Stimulated activated CD4-positive, alpha-beta T cell treated with anti-CD3 and anti-CD28 coated beads, Interleukin-4, amount 100 ng/mL, for 48 hours (primary cell): ENCODE results near the gene REEP5.
"Not testable (repeated sequence)": the region's sequence is repeated elsewhere in the genome, so short reads cannot be mapped to it uniquely, and the experiment has no call there.

ENCODE experiments used
- DNase-seq, 2 donors: peaks; one replicate each; pipeline ENCODE4 v3.0.0-alpha.2; 2020; ENCODE audit warnings: low read depth in 2 of 2

Gene REEP5

GRCh38 chr5:112885001-112885400 lies 37.0 kb downstream of the REEP5 start:
- DNase-seq, result no peak

GRCh38 chr5:112883192-112883591 lies 38.8 kb downstream of the REEP5 start:
- DNase-seq, result no peak

- no peak for DNase-seq
Measured at GRCh38 chr5:112880219-112880964, 41.6 kb downstream of the REEP5 start.

- peak in 1 of 2 donors; percentile 29 for DNase-seq
Measured at GRCh38 chr5:112878760-112879159, 43.3 kb downstream of the REEP5 start.

GRCh38 chr5:112878101-112878500 lies 43.9 kb downstream of the REEP5 start:
- DNase-seq, result no peak

GRCh38 chr5:112876362-112876761 lies 45.7 kb downstream of the REEP5 start:
- no peak for DNase-seq

GRCh38 chr5:112870966-112871365 lies 51.1 kb downstream of the REEP5 start:
- DNase-seq, result no peak

GRCh38 chr5:112869948-112870347 lies 52.1 kb downstream of the REEP5 start:
- no peak for DNase-seq

GRCh38 chr5:112867411-112867810 lies 54.6 kb downstream of the REEP5 start:
- no peak for DNase-seq

- DNase-seq, result no peak
Measured at GRCh38 chr5:112866739-112867138, 55.3 kb downstream of the REEP5 start.

- DNase-seq, result no peak
Measured at GRCh38 chr5:112865128-112865527, 56.9 kb downstream of the REEP5 start.

- DNase-seq, result no peak
Measured at GRCh38 chr5:112863549-112863948, 58.5 kb downstream of the REEP5 start.

GRCh38 chr5:112862085-112862484 lies 59.9 kb downstream of the REEP5 start:
- DNase-seq, result no peak

GRCh38 chr5:112861638-112861985 lies 60.4 kb downstream of the REEP5 start:
- DNase-seq, result no peak

GRCh38 chr5:112860929-112861637 lies 60.9 kb downstream of the REEP5 start, which contains the start of gene SRP19:
TSS of gene SRP19 (plus strand) at chr5:112861287. CDS start at chr5:112861377, 90 bp downstream.
- DNase-seq, result peak; percentile 82 to 87

GRCh38 chr5:112860571-112860928 lies 61.5 kb downstream of the REEP5 start:
- not testable (repeated sequence) for DNase-seq

GRCh38 chr5:112857866-112858265 lies 64.2 kb downstream of the REEP5 start:
- DNase-seq, result no peak

GRCh38 chr5:112854651-112855050 lies 67.4 kb downstream of the REEP5 start:
- no peak for DNase-seq

- no peak for DNase-seq
Measured at GRCh38 chr5:112849912-112850311, 72.1 kb downstream of the REEP5 start.

- no peak for DNase-seq
Measured at GRCh38 chr5:112848116-112848811, 73.8 kb downstream of the REEP5 start.

- no peak for DNase-seq
Measured at GRCh38 chr5:112847306-112847705, 74.7 kb downstream of the REEP5 start.

GRCh38 chr5:112846556-112846955 lies 75.5 kb downstream of the REEP5 start:
- no peak for DNase-seq

- DNase-seq, result no peak
Measured at GRCh38 chr5:112844489-112844888, 77.5 kb downstream of the REEP5 start.
